GM12874 (cell line): Measurements from ENCODE around the gene LSP1.

Experiments
- CTCF ChIP-seq: IDR thresholded peaks from 2 replicates; pipeline ENCODE4 v1.5.1; 2011; ENCODE audit warnings: low read depth, mild to moderate bottlenecking, control low read depth, low read length, moderate library complexity; ENCODE audit not compliant: insufficient read depth

Gene LSP1

GRCh38 chr11:1891831-1892115, 38.9 kb downstream of the LSP1 start, which contains the start of gene PRR33:
TSS of gene PRR33 (minus strand) at chr11:1891895. CDS start at chr11:1890584, 1,311 bp downstream.
- TF ChIP-seq CTCF, result no peak

GRCh38 chr11:1892116-1892515, 39.2 kb downstream of the LSP1 start:
- no peak for TF ChIP-seq CTCF

- no peak for TF ChIP-seq CTCF
Measured at GRCh38 chr11:1892558-1892957, 39.7 kb downstream of the LSP1 start.

GRCh38 chr11:1893581-1894359, 40.9 kb downstream of the LSP1 start:
- no peak for TF ChIP-seq CTCF

- no peak for TF ChIP-seq CTCF
Measured at GRCh38 chr11:1894759-1895158, 41.9 kb downstream of the LSP1 start.

- no peak for TF ChIP-seq CTCF
Measured at GRCh38 chr11:1896468-1896867, 43.6 kb downstream of the LSP1 start.

GRCh38 chr11:1896923-1897322, 44.0 kb downstream of the LSP1 start:
- no peak for TF ChIP-seq CTCF
